ENCODE results near the gene ZNF469.

DNA sequence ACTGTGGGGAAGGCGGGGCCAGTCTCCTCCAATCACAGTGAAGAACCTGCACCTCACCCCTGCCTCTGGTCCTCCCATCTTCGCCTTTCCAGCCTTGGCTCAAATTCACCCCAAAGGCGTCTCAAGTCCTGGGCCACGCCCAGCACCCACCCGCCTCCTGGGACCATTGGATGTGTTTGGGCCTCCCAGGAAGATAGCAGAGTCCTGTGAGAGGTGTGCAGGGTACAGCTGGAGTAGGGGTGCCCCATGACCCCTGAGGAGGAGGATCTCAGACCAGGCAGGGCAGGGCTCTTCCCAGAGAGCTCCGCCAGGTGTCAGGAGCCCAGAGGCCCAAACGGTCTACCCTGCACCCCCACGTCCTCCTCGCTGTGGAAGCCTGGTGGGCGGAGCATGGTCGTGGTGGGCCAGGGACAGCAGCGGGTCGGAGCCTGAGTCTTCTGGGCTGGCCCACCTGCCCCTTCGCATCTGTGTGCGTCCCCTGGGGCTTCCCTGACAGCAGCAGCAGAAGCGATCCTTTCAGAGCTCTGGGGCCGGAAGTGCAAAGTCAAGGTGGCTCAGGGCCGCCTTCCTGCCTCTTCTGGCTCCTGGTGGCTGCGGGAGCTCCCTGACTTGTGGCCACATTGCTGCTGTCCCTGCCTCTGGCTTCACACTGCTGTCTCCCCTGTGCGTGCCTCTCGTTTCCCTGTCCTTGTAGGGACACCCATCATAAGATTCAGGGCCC lies 34.9 kb upstream of the ZNF469 start:
- TF ChIP-seq, protein P1, sequence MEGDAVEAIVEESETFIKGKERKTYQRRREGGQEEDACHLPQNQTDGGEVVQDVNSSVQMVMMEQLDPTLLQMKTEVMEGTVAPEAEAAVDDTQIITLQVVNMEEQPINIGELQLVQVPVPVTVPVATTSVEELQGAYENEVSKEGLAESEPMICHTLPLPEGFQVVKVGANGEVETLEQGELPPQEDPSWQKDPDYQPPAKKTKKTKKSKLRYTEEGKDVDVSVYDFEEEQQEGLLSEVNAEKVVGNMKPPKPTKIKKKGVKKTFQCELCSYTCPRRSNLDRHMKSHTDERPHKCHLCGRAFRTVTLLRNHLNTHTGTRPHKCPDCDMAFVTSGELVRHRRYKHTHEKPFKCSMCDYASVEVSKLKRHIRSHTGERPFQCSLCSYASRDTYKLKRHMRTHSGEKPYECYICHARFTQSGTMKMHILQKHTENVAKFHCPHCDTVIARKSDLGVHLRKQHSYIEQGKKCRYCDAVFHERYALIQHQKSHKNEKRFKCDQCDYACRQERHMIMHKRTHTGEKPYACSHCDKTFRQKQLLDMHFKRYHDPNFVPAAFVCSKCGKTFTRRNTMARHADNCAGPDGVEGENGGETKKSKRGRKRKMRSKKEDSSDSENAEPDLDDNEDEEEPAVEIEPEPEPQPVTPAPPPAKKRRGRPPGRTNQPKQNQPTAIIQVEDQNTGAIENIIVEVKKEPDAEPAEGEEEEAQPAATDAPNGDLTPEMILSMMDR (IDR thresholded peaks at IDR 0.05): no peak
- TF ChIP-seq POLR2A (IDR thresholded peaks at IDR 0.05): no peak
- no peak for TF ChIP-seq POLR2AphosphoS5 (IDR thresholded peaks at IDR 0.05)

Data from suprapubic skin (tissue), 4 donors.